Transverse colon (tissue), 3 donors: ENCODE data around the gene VGF.

ENCODE experiments used
- CTCF ChIP-seq, 5 experiments: fragments of 200-600 bp in 3 of 5; fragments of 450-650 bp in 2 of 5; sonication (generic) in 3 of 5; IDR thresholded peaks; 1 replicate in 2 of 5; 2 replicates in 3 of 5; pipeline ENCODE4 v1.5.1; 2016 to 2017; ENCODE audit warnings: antibody characterized with exemption in 5 of 5, inconsistent platforms in 3 of 5, mild to moderate bottlenecking in 2 of 5, moderate library complexity in 1 of 5
- EP300 ChIP-seq: sonication (generic); formaldehyde crosslinking; IDR thresholded peaks from one replicate; pipeline ENCODE4 v1.6.1; 2017; ENCODE audit warnings: antibody characterized with exemption, low read depth
- POLR2A ChIP-seq: fragments of 450-650 bp; IDR thresholded peaks from one replicate; pipeline ENCODE4 v1.6.1; 2016; ENCODE audit warnings: antibody characterized with exemption, mild to moderate bottlenecking, moderate library complexity

- no peak for TF ChIP-seq CTCF (IDR thresholded peaks at IDR 0.05)
- TF ChIP-seq POLR2A: no peak
- no peak for TF ChIP-seq EP300
These were observed 21.6 kb upstream of the VGF start for GRCh38 chr7:101186844-101187428.
